ENCODE measurements around the gene OGDHL. TPM values are rescaled to one million over a fixed set of nuclear protein-coding genes. Genes with fewer than 3 reads are reported as not detected.
"Not testable (repeated sequence)": the region's sequence is repeated elsewhere in the genome, so short reads cannot be mapped to it uniquely, and the experiment has no call there.

The OGDHL gene
- total RNA-seq, 2 donors from 2014 or later = not detected

DNA sequence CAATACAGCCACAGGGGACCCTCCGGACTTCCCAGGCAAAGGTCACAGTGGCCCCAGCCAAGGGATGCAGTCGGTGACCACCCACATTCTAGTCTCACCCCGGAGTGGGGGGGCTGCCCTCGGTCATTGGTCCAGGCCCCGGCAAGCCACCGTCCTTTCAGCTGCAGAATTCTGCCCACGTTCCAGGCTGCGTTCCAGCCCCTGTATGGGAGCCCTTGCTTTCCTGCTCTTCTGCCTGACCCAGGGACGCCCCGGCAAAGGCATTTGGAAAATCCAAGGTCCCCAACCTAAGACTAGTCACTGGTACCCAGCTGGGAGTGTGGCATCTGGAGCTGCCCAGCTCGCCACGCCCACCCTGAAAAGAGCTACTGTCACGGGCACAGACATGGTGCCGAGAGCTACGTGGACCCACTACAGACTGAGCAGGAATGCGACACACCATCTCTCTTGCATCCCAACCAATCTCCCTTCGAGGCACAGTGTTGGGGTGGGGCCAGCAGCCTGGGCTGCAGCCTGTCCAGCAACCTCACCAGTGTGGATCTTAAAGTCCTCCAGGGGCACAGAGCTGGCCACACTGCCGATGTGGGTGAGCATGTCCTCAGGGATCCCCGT lies 18.6 kb downstream of the OGDHL start:
- DNase-seq (ENCODE audit: low spot score) = no peak
- intact Hi-C loops (cut with DNase I) = no loop called here

DNA sequence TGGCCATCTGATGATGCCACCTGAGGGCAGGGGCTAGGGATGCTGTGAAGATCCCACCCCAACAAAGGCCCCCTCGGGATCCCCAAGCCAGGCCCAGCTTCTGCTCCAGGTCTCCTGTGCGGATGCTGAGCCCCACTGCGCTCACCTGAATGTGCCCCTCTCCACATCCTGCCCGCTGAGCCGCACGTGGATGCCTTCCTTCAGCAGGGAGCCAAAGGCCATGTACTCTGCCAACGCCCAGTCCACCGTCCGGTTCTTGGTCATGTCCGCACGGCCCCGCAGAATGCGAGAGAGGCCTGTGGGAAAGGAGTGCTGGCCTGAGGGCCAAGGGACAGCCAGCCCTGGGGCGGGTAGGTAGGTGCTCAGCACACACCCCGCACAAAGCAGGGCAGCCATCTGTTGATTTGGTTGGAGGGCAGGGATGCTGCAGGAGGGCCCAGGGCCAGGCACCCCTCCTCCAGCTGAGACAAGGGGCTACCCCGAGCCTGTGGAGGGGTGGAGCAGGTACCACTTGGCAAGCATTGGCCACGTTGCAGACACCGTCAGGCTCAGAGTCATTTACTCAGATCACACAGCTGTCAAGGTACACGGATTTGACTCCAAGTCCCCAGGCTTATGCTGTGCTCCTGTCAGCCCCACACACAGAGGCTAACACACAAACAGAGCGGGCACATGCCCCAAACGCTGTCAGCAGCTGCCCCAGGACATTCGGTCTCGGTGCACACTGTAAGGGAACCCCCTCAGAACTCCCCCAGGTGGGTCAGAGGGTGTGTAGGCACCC lies 19.2 kb downstream of the OGDHL start:
- DNase-seq (ENCODE audit: low spot score) = no peak
- intact Hi-C loops (cut with DNase I) = no loop called here

DNA sequence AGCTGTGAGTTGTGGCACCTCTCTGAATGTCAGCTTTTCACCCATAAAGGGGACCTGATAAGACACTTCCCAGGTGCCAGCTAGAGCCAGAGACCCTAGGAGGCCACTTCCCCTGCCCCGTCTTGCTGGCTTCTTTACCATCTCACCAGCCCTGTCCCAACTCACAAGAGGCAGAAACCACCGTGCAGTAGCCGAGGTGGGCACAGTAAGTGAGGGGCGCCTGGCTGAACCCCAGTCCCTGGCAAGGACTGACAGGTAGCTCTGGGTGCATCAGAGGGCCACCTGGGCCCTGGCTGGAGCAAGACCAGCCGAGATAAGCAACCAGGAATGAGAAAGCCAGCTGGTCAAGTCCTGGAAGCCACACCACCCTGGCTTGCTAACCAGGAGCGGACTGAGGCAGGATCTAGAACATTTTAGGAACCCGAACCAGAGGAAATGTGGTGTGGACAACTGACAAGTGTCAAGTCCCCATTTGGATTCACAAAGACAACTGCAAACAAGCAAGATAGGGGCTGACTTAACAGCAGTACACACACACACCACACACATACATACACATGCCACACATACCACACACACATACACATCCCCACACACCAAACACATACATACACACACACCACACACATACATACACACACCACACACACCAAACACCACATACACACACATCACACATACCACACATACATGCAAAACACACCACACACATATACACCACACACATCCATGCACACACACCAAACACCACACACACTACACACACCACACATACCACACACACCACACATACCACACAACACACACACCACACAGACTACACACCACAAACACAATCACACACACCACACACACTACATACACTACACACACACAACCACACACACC lies 20.8 kb downstream of the OGDHL start:
- intact Hi-C loops (cut with DNase I) = no loop called here
- DNase-seq (ENCODE audit: low spot score) = no peak

DNA sequence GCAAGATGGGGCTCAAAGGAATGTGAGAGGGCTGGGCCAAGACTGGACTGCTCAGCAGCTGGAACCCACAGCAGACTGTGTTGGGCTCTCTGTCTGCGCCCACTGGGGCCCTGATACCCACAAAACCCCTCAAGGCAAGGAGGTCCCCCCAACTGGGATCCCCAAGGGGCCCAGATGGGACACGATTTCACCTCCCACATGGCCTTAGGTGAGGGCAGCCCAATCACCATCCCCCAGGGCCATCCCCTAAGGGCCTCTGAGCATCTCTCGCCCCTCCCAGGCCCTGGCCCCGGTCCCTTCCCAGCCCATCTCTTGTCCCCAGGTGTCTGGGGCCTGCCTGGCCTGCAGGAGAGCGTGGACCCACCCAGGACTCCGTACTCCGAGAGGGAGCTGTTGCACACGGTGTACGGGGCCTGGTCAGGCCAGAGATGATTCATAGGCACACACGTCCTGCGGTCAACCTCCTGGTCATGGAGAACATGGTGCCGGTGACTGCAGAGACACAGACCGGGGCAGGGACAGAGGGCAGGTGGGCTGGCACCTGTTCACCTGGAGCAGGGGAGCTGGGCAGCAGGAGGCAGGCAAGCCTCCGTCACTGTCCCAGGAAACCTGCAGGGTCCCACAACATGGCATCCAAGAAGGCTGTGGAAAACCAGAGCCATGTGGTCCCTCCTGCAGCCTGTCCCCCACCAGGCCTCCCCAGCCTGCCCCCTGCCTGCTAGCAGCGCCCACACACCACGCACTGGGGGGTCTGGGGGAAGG lies 21.6 kb downstream of the OGDHL start:
- no peak for DNase-seq (ENCODE audit: low spot score)
- intact Hi-C loops (cut with DNase I) = no loop called here

DNA sequence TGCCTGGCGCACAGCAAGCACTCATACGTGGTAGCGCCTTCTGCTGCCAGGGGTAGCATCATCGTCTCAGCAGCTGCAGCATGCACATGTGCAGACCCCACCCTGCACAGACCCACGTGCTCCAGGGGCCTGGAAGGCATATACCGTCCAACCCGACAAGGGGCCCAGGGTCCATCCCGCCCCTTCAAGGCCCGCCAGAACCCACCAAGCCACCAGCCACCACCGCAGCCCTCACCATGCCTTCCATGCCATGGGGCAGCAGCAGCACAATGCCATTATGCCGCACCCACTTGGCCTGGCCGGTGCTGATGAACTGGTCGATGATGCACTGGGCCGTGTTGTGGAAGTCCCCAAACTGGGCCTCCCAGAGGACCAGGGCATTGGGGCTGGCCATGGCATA lies 22.7 kb downstream of the OGDHL start:
- intact Hi-C loops (cut with DNase I) = no loop called here

DNA sequence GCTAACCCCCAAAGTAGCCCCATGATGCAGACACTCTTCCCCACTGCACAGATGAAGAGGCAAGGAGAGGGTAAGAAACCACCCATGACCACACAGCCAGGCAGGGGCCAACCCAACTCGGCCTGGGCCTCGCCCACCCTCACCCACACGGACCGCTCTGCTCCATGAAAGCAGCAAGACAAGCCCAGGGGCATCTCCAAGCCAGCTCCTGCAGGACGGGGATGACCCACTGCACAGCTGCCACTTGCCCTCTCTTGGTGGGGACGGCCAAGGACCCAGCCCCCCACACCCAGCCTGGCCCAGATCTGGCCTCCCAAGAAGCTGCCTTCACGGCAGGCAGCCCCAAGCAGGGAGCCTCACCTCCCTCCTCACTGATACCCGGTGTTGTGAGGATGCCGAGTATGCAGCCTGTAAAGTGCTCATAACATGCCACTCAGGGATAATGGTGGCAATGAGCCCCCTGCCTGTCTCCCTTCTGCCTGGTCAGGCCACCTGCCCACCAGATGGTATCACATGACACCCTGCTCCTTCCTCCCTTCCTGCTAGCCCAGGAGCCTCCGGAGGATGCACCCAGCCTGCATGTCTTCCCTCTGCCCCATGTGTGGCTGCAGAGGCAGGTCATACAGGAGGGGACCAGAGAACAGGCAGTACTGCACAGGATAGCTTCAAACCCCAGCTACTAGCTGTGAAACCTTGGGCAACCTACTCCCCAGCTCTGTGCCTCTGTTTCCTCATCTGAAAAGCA lies 23.3 kb downstream of the OGDHL start:
- intact Hi-C loops (cut with DNase I) = no loop called here
- no peak for DNase-seq (ENCODE audit: low spot score)

More for the DNA sequence above, 22.7 kb downstream of the OGDHL start:
- peak; percentile 73 for DNase-seq (ENCODE audit: low spot score)

DNA sequence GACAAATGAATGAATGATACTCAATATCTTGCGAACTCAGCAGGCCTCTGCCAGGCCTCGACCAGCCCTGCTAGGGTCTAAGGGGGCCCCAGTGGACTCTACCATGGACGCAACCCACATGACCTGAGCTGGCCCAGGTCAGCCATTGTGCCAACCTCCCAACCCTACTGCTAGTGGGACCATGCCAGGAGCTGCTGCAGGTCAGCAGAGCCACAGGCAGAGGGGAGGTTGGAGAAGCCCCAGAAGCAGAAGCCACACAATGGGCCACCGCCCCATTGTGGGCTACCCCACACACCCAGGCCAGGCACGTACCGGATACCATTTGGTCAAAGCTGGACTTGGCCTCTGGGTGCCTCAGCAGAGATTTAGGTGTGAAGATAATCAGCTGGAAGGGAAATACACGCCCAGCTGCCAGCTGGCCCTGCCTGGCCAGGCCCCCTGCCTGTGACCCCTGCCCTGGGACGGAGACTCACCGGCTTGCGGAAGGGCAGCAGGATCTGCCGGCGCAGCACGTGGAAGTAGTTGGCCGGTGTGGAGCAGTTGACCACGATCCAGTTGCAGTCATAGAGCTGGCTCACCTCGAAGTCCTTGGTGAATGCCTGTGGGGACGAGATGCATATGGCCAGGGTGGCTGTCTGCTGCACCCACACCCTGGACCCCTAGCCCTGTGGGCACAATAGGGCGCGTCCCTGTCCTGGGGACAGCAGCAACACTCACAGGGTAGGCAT lies 24.5 kb downstream of the OGDHL start:
- DNase-seq (ENCODE audit: low spot score) = no peak
- intact Hi-C loops (cut with DNase I) = no loop called here

DNA sequence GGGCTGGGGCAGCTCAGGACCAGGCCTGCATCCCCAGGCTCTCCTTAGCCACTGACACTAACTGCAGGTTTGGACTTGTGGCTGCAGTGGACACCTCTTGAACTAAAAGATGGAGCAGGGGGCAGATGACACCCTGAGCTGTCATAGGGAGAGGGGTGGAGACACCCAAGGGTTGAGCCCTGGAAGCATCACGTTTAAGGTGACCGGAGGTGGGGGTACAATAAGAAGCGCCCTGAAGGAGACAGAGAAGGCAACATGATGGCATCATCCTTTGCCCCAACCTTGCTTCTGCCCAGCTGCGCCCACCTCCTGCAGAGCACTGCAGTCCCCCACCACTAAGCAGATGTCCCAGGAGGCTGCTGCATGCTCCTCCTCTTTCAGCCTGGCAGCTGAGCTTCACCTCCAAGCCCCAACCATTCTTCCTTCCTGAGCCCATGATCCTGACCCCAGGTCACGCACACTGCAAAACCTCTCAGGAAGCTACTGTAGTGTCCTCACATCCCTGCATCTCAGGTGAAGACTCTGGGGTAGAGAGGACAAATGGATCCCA lies 25.5 kb downstream of the OGDHL start:
- intact Hi-C loops (cut with DNase I) = no loop called here
- DNase-seq (ENCODE audit: low spot score) = no peak

DNA sequence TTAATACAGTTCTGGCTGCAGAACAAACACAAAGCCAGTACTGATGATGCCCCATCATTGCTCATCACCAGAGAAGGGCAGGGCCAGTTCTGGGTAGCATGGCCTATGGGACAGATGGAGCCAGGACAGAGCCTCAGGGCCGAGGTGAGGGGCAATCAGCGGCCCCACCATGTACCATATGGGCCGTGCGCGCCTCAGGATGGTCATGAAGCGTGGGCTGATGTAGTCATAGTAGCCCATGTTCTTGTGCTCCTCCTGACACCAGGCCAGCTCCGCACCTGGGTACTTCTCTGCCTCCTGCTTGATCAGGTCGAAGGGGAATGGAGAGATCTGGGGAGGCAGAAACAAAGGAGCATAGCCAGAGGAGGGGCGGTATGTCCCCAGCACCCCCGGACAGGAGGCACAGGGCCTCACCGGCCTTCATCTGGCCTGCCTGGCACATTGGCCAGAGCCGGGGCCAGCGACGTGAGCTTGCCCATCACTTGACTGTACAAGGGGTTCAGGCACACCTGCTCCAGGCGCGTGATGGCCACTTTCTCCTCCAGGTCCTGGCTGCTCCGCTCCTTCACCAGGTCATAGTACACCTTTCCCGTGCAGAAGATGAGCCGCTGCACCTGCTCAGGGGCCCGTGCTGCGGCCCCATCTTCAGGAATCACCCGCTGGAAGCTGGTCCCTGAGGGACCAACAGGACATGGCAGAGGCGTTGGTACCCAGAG lies 26.1 kb downstream of the OGDHL start:
- intact Hi-C loops (cut with DNase I) = no loop called here
- DNase-seq (ENCODE audit: low spot score) = no peak

DNA sequence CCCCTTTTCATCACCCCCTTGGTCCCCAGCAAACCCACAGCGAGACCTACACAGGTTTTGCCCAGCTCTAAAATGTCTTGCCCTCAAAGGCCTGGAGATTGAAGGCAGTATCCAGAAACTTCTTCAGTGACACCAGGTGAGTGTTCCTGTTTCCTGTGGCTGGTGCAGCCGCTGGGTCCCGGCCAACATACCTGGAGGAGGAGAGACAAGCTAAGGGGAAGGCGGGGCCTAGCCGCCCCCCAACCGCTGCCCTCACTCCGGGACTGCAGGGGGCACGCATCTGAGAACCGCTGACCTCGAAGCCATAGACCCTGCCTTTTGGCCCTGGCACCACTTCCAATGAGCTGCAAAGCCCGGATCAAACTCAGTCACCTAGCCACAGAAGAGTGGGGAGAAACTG lies 27.0 kb downstream of the OGDHL start:
- intact Hi-C loops (cut with DNase I) = no loop called here
- no peak for DNase-seq (ENCODE audit: low spot score)

DNA sequence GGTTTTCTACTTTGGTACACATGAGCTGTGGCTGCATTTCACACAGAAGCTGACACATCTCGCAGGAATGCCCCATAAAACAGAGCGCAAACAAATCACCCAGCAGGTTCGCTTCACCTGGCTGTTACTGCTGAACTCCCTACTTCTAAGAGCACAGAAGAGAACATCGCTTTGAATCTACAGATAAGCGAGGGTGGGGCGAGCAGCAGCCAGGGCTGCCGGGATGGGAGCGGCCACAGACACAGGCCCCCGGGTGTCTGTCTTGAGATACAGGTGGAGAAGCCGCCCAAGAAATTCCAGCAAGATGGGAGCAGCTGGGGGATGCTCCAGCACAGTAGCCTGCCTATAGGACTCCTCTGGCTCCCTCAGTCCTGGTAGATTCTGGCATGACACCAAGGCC lies 27.4 kb downstream of the OGDHL start:
- intact Hi-C loops (cut with DNase I) = no loop called here
- no peak for DNase-seq (ENCODE audit: low spot score)

DNA sequence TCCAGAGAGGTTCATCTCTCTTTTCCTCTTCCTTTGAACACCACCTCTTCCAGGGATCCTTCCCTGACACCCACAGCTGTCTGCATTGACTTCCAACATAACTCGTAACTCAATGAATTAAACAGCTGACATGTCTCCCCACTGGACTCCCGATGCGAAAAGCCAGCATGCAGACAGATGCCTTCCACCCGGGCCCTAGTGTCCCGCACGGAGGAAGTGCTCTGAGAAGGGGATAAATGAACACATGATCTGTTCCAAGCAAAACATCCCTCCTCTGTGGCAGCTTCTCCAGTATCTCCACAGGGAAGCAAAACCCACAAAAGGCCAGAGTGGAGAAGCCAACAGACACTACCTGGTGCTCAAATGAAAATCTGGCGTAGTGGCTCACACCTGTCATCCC lies 28.3 kb downstream of the OGDHL start:
- no peak for DNase-seq (ENCODE audit: low spot score)
- intact Hi-C loops (cut with DNase I) = no loop called here

DNA sequence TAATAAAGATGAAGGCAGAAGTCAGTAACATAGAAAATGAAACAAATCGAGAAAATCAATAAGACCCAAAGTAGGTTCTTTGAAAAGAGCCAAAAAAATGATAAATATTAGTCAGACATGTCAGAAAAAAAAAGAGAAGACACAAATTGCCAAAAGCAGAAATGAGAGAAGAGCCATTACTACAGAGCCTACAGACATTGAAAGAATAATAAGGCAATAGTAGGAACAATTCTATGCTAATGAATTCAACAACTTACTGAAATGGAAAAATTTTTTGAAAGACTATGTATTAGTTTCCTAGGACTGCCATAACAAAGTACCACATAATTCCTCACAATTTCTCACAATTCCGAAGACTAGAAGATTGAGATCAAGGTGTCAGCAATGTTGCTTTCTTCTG lies 35.5 kb downstream of the OGDHL start:
- no peak for DNase-seq (ENCODE audit: low spot score)
- intact Hi-C loops (cut with DNase I) = no loop called here

DNA sequence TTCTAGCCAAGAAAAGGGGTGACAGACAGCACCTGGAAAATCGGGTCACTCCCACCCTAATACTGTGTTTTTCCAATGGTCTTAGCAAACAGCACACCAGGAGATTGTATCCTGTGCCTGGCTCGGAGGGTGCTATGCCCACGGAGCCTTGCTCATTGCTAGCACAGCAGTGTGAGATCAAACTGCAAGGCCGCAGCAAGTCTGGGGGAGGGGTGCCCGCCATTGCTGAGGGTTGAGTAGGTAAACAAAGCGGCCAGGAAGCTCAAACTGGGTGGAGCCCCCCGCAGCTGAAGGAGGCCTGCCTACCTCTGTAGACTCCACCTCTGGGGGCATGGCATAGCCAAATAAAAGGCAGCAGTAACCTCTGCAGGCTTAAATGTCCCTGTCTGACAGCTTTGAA lies 47.0 kb downstream of the OGDHL start:
- intact Hi-C loops (cut with DNase I); DNase-seq (ENCODE audit: low spot score): not testable (repeated sequence)

DNA sequence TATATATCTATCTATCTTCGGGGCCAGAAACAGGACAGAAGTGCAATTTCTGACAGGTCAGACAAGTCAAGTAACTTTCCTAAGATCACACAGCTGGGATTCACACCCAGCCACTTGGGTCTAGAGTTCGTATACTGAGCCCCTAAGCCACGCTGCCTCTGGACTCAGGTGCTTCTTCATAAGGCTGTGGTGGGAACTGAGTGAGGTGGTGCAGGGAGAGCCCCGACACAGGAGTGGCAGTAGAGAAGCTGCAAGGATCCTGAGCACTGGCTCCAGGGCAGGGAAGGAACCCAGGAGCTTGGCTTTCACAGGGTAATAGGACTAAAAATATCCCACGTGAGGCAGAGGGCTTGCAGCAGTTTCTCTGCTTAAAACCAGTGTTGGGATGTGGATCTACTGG lies 48.9 kb downstream of the OGDHL start:
- intact Hi-C loops (cut with DNase I) = no loop called here
- peak; percentile 42 for DNase-seq (ENCODE audit: low spot score)

DNA sequence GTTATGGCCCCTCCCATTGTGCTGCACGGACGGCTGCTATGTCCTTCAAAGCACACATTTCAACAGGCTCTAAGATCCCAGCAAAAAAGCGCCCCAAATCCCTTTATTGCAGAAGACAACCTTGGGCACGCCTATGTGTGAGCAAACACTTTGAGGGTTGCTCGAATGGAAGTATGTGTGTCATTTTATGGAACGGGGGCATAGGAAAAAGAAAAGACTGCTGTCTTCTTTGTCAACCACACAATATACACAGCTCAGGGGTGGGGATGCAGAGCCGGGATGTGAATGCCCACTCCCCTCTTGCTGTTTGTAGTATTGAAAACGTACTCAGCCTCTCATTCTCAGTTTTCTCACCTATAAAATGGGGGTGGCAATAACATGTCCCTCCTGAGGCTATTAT lies 50.6 kb downstream of the OGDHL start:
- intact Hi-C loops (cut with DNase I) = no loop called here
- no peak for DNase-seq (ENCODE audit: low spot score)

DNA sequence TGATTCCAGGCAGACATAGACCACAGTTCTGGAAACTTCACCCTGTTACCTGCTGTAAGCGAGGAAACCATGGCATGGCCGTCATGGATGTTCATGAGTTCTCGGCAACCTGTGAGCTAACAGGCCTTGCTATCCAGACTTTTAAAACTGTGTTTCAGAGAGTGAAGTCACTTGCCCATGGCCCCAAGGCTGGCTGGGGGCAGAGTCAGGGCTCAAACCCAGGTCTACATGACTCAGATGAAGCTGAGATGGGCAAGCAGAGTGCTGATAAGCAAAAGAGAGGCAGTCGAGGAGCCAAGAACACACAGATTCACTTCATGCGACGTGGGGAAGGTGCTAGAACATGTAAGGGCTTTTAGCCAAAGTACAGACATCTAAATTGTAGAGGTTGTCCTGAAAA lies 51.2 kb downstream of the OGDHL start:
- DNase-seq (ENCODE audit: low spot score) = no peak
- intact Hi-C loops (cut with DNase I) = no loop called here

All from posterior vena cava (tissue), 2 donors.